HCT116 (cell line): ENCODE results near the gene SRPK2. TPM values are rescaled to one million over a fixed set of nuclear protein-coding genes. Genes with fewer than 3 reads are reported as not detected.

Source experiments
- ATAC-seq: fragments of 200-7000 bp; cut with Tn5 transposase; 2 replicates; pipeline ENCODE4 v1.9.1; 2020; ENCODE audit warnings: mild to moderate bottlenecking, moderate library complexity
- BruUV-seq: library from RNA; stranded (reverse); fragments of 400-500 nt; replicated peaks from 2 replicates; lab custom pipeline; 2021; lab: Mats Ljungman, UMichigan
- CTCF ChIA-PET: fragments of 300-600 bp; sonication (Branson Sonifier 250); formaldehyde crosslinking; loops from one replicate; lab custom pipeline; 2021; ENCODE audit warnings: antibody characterized with exemption; lab: Charles Lee
- POLR2A ChIA-PET: fragments of 300-600, 350-600 bp; sonication (Branson Sonifier 250); formaldehyde crosslinking; loops from one replicate; lab custom pipeline; 2021; ENCODE audit warnings: antibody characterized with exemption; lab: Charles Lee
- RAD21 ChIA-PET, 2 experiments: fragments of 300-600 bp; sonication (Branson Sonifier 250); formaldehyde crosslinking; loops; one replicate each; lab custom pipeline; 2023; ENCODE audit warnings: low total read pairs in 2 of 2; ENCODE audit not compliant: uncharacterized antibody in 2 of 2, unreplicated experiment in 2 of 2, low non-redundant PET in 1 of 2; lab: Charles Lee
- DNase-seq: peaks from one replicate; pipeline ENCODE4 v3.0.0-alpha.2; 2010; ENCODE audit warnings: low read depth, low spot score
- H2AFZ ChIP-seq: fragments of 200-600 bp; shearing (Covaris generic), sonication (generic); 2 replicates; pipeline ENCODE4 v1.6.1; 2017; ENCODE audit warnings: low read depth, mixed run types, mixed read lengths, antibody characterized with exemption, low read length; ENCODE audit not compliant: poor library complexity, severe bottlenecking
- H3K27ac ChIP-seq: 2 replicates; pipeline ENCODE4 v1.5.1; 2012; ENCODE audit warnings: low read depth, low read length
- H3K27me3 ChIP-seq: fragments of 200-600 bp; sonication (generic); 2 replicates; pipeline ENCODE4 v1.6.1; 2016; ENCODE audit warnings: mixed run types, low read length, mixed read lengths; ENCODE audit not compliant: insufficient read depth
- H3K36me3 ChIP-seq, 2 experiments: fragments of 200-500 bp in 1 of 2; fragments of 200-600 bp in 1 of 2; sonication (Bioruptor generic) in 1 of 2; sonication (generic) in 1 of 2; 2 replicates each; pipeline versions ENCODE4 v1.5.1 to v1.6.1; 2014 to 2016; ENCODE audit warnings: low read length in 2 of 2, inconsistent platforms in 1 of 2, mixed read lengths in 1 of 2, mixed run types in 1 of 2; ENCODE audit not compliant: insufficient read depth in 2 of 2, control insufficient read depth in 1 of 2
- H3K4me1 ChIP-seq, 2 experiments: fragments of 200-600 bp in 1 of 2; sonication (generic) in 1 of 2; 2 replicates each; pipeline versions ENCODE4 v1.5.1 to v1.6.1; 2012 to 2017; ENCODE audit warnings: low read length in 2 of 2, inconsistent platforms in 1 of 2, mild to moderate bottlenecking in 1 of 2, mixed read lengths in 1 of 2, mixed run types in 1 of 2, moderate library complexity in 1 of 2; ENCODE audit not compliant: insufficient read depth in 2 of 2, control insufficient read depth in 1 of 2
- H3K4me2 ChIP-seq: fragments of 200-600 bp; sonication (generic); 2 replicates; pipeline ENCODE4 v1.6.1; 2017; ENCODE audit warnings: mixed run types, low read length, mixed read lengths
- H3K4me3 ChIP-seq, 2 experiments: fragments of 200-600 bp in 1 of 2; sonication (generic) in 1 of 2; replicated peaks in 1 of 2; 2 replicates each; pipeline ENCODE4 v1.5.1; 2011 to 2016; ENCODE audit warnings: low read length in 2 of 2, control low read depth in 1 of 2, low read depth in 1 of 2, mild to moderate bottlenecking in 1 of 2, mixed read lengths in 1 of 2, mixed run types in 1 of 2
- H3K79me2 ChIP-seq: fragments of 200-600 bp; sonication (generic); 2 replicates; pipeline ENCODE4 v1.6.1; 2017; ENCODE audit warnings: mild to moderate bottlenecking, mixed run types, low read length, moderate library complexity, mixed read lengths; ENCODE audit not compliant: insufficient read depth
- H3K9ac ChIP-seq: fragments of 200-600 bp; sonication (generic); 2 replicates; pipeline ENCODE4 v1.6.1; 2016; ENCODE audit warnings: low read length, mixed read lengths
- H3K9me2 ChIP-seq: fragments of 200-600 bp; sonication (generic), shearing (Covaris generic); 2 replicates; pipeline ENCODE4 v1.6.1; 2017; ENCODE audit warnings: mixed run types, mild to moderate bottlenecking, moderate library complexity; ENCODE audit not compliant: insufficient read depth
- H3K9me3 ChIP-seq, 2 experiments: fragments of 200-500 bp in 1 of 2; fragments of 200-600 bp in 1 of 2; sonication (Bioruptor generic) in 1 of 2; sonication (generic) in 1 of 2; 2 replicates each; pipeline ENCODE4 v1.6.1; 2014 to 2017; ENCODE audit warnings: low read length in 2 of 2, mixed read lengths in 2 of 2, inconsistent platforms in 1 of 2, low read depth in 1 of 2, mild to moderate bottlenecking in 1 of 2, mixed run types in 1 of 2, moderate library complexity in 1 of 2; ENCODE audit not compliant: control insufficient read depth in 1 of 2, insufficient read depth in 1 of 2
- H4K20me1 ChIP-seq: fragments of 200-600 bp; sonication (generic), shearing (Covaris generic); 2 replicates; pipeline ENCODE4 v1.6.1; 2017; ENCODE audit warnings: mixed run types, mild to moderate bottlenecking, moderate library complexity; ENCODE audit not compliant: insufficient read depth
- CBX3 ChIP-seq: IDR thresholded peaks from 2 replicates; pipeline ENCODE4 v1.6.1; 2012; ENCODE audit warnings: low read depth
- CEBPB ChIP-seq: IDR thresholded peaks from 2 replicates; pipeline ENCODE4 v1.6.1; 2012; ENCODE audit warnings: low read depth
- EGR1 ChIP-seq: IDR thresholded peaks from 2 replicates; pipeline ENCODE4 v1.6.1; 2012; ENCODE audit warnings: low read depth
- EZH2phosphoT487 ChIP-seq: fragments of 200-600 bp; IDR thresholded peaks from 2 replicates; pipeline ENCODE4 v1.6.1; 2018; ENCODE audit warnings: antibody characterized with exemption, borderline replicate concordance
- FOSL1 ChIP-seq: IDR thresholded peaks from 2 replicates; pipeline ENCODE4 v1.6.1; 2012; ENCODE audit warnings: low read depth
- POLR2A ChIP-seq: IDR thresholded peaks from 2 replicates; pipeline ENCODE4 v1.7.0; 2011; ENCODE audit warnings: borderline replicate concordance; ENCODE audit not compliant: insufficient read depth, insufficient read length; ENCODE audit errors: extremely low read depth
- RAD21 ChIP-seq: IDR thresholded peaks from 2 replicates; pipeline ENCODE4 v1.6.1; 2012; ENCODE audit warnings: low read depth, mild to moderate bottlenecking
- SRF ChIP-seq: IDR thresholded peaks from 2 replicates; pipeline ENCODE4 v1.6.1; 2012; ENCODE audit warnings: low read depth
- TCF7L2 ChIP-seq: IDR thresholded peaks from 2 replicates; pipeline ENCODE4 v1.7.0; 2011; ENCODE audit warnings: borderline replicate concordance, inconsistent platforms; ENCODE audit not compliant: insufficient read depth, insufficient read length; ENCODE audit errors: extremely low read depth
- YY1 ChIP-seq: IDR thresholded peaks from 2 replicates; pipeline ENCODE4 v1.6.1; 2011; ENCODE audit warnings: low read length, low read depth, moderate library complexity, mild to moderate bottlenecking; ENCODE audit not compliant: insufficient replicate concordance; ENCODE audit errors: extremely low read depth
- ZFX ChIP-seq: fragments of 450-650 bp; IDR thresholded peaks from 2 replicates; pipeline ENCODE4 v1.6.1; 2017
- intact Hi-C: fragments of 100-400 bp; cut with micrococcal nuclease; formaldehyde crosslinking; loops from 2 replicates; pipeline ENCODE4 v1.10.0; 2022
- total RNA-seq: library from RNA; stranded (reverse); gene quantifications from one replicate; pipeline ENCODE4 v1.2.1, GENCODE V29; 2021; ENCODE audit not compliant: unreplicated experiment
- TF ChIP-seq, protein P1 (sequence below), 3 experiments: fragments of 200-600 bp in 1 of 3; sonication (generic) in 1 of 3; IDR thresholded peaks in 2 of 3; conservative IDR thresholded peaks in 1 of 3; 2 replicates each; pipeline ENCODE4 v1.5.1; 2012 to 2017; ENCODE audit warnings: low read depth in 2 of 3, low read length in 2 of 3, antibody characterized with exemption in 1 of 3, borderline replicate concordance in 1 of 3, control low read depth in 1 of 3, mild to moderate bottlenecking in 1 of 3, mixed read lengths in 1 of 3, mixed run types in 1 of 3, moderate library complexity in 1 of 3; ENCODE audit not compliant: insufficient read depth in 1 of 3

SRPK2 gene
- total RNA-seq, 1 experiment from 2014 or later: 37.4 TPM

DNA sequence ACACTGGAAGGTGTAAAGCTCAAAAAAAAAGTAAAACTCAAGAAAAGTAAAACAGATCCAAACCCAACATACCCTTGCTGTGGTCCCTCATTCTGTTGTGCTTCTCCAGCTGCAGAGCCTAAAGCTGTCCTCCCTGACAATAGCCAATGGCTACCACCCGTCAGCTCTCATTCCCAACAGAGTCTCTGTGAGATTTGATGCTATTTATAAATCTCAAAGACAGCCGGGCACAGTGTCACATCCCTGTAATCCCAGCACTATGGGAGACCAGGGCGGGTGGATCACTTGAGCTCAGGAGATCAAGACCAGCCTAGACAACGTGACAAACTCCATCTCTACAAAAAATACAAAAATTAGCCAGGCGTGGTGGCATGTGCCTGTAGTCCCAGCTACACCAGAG is 258.7 kb downstream of the SRPK2 start:
- Histone ChIP-seq H3K36me3 (0 out of 4 replicates have a peak, but pooled peaks cover 0 to 3% of the 10 kb centered on the region in 2 experiments), H3K9ac (no peak overlapping the region), H3K4me3 (no peak overlapping the region), H3K27ac (no peak overlapping the region), H3K9me2 (no peaks in the 10 kb centered on the region), H3K9me3 (no peaks in the 10 kb centered on the region), H2AFZ (no peak overlapping the region), H3K79me2 (peaks cover 4% of the 10 kb centered on the region; the same call in 1 of the 2 replicates)
- ATAC-seq (no peak), DNase-seq (no peak)
- CTCF ChIA-PET: no interaction called here
- no TSS peak for BruUV-seq
- intact Hi-C loops: no loop called here
- POLR2A ChIA-PET: no interaction called here
- RAD21 ChIA-PET: no interaction called here
- no peak for TF ChIP-seq EGR1
- TF ChIP-seq ZFX: no peak
- TF ChIP-seq TCF7L2: no peak
- TF ChIP-seq, protein P1, sequence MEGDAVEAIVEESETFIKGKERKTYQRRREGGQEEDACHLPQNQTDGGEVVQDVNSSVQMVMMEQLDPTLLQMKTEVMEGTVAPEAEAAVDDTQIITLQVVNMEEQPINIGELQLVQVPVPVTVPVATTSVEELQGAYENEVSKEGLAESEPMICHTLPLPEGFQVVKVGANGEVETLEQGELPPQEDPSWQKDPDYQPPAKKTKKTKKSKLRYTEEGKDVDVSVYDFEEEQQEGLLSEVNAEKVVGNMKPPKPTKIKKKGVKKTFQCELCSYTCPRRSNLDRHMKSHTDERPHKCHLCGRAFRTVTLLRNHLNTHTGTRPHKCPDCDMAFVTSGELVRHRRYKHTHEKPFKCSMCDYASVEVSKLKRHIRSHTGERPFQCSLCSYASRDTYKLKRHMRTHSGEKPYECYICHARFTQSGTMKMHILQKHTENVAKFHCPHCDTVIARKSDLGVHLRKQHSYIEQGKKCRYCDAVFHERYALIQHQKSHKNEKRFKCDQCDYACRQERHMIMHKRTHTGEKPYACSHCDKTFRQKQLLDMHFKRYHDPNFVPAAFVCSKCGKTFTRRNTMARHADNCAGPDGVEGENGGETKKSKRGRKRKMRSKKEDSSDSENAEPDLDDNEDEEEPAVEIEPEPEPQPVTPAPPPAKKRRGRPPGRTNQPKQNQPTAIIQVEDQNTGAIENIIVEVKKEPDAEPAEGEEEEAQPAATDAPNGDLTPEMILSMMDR (IDR thresholded peaks at IDR 0.05 in 2 of 3, conservative IDR thresholded peaks at IDR 0.05 in 1 of 3; ENCODE audit: borderline replicate concordance in 1 of 3, insufficient read depth in 1 of 3, low read depth in 2 of 3, low read length in 2 of 3): no peak
- TF ChIP-seq POLR2A: no peak
- no peak for TF ChIP-seq EZH2phosphoT487
- TF ChIP-seq FOSL1: no peak
- TF ChIP-seq RAD21: no peak
- TF ChIP-seq SRF: no peak
- no peak for TF ChIP-seq CBX3
- TF ChIP-seq YY1: no peak
- no peak for TF ChIP-seq CEBPB
- TF ChIP-seq, all 23 proteins: peak for 0
- H4K20me1 ChIP-seq: no peaks in the 10 kb centered on the region
- no peaks in the 10 kb centered on the region for H3K4me1 ChIP-seq
- H3K4me2 ChIP-seq: no peak overlapping the region
- H3K27me3 ChIP-seq: no peaks in the 10 kb centered on the region
